ENCODE results near the gene PARD3B.

GRCh38 chr2:204827701-204828590 lies 282.7 kb downstream of the PARD3B start:
- TF ChIP-seq MYC (IDR thresholded peaks at IDR 0.05; ENCODE audit: insufficient read depth, insufficient read length, insufficient replicate concordance, low read length, severe bottlenecking) = no peak
- no peak for TF ChIP-seq EZH2 (IDR thresholded peaks at IDR 0.05; ENCODE audit: borderline replicate concordance, control insufficient read depth, low read depth, low read length)
- no peak for TF ChIP-seq CBX3 (IDR thresholded peaks at IDR 0.05; ENCODE audit: borderline replicate concordance, low read depth)
- no peak for TF ChIP-seq REST (IDR thresholded peaks at IDR 0.05; ENCODE audit: low read depth, low read length)
- TF ChIP-seq CTCF (IDR thresholded peaks at IDR 0.05 in 2 of 3, conservative IDR thresholded peaks at IDR 0.05 in 1 of 3; ENCODE audit: control insufficient read depth in 2 of 3, extremely low read depth in 1 of 3, insufficient read depth in 1 of 3, low read depth in 3 of 3, low read length in 3 of 3) = no peak
- no peak for TF ChIP-seq JUND (IDR thresholded peaks at IDR 0.05; ENCODE audit: low read depth, low read length)
- no peak for TF ChIP-seq ZZZ3 (IDR thresholded peaks at IDR 0.05; ENCODE audit: control insufficient read depth, insufficient read length, low read depth)
- no peak for TF ChIP-seq PRDM15 (CRISPR knock-in tag; IDR thresholded peaks at IDR 0.05)
- TF ChIP-seq POLR2A (IDR thresholded peaks at IDR 0.05; ENCODE audit: low read depth, low read length) = no peak
- TF ChIP-seq DPF2 (IDR thresholded peaks at IDR 0.05) = no peak
- no peak for TF ChIP-seq ZBTB40 (IDR thresholded peaks at IDR 0.05; ENCODE audit: borderline replicate concordance)
- no peak for TF ChIP-seq RAD51 (IDR thresholded peaks at IDR 0.05)
- no peak for TF ChIP-seq POLR2AphosphoS2 (IDR thresholded peaks at IDR 0.05; ENCODE audit: low read depth, low read length)
- no peak for TF ChIP-seq ZNF622 (IDR thresholded peaks at IDR 0.05)
